ENCODE results near the gene SHISA9.

Gene SHISA9

GRCh38 chr16:13081825-13082331 lies 180.5 kb downstream of the SHISA9 start:
- no peak for DNase-seq

- no peak for DNase-seq
These were observed 182.3 kb downstream of the SHISA9 start for GRCh38 chr16:13083681-13084080.

- no peak for DNase-seq
These were observed 182.9 kb downstream of the SHISA9 start for GRCh38 chr16:13084331-13084730.

GRCh38 chr16:13093661-13094060 lies 192.3 kb downstream of the SHISA9 start:
- DNase-seq, result no peak

GRCh38 chr16:13095061-13095460 lies 193.7 kb downstream of the SHISA9 start:
- DNase-seq, result no peak

- no peak for DNase-seq
These were observed 197.1 kb downstream of the SHISA9 start for GRCh38 chr16:13098536-13098935.

- no peak for DNase-seq
These were observed 198.4 kb downstream of the SHISA9 start for GRCh38 chr16:13099822-13100221.

GRCh38 chr16:13100970-13101369 lies 199.6 kb downstream of the SHISA9 start:
- DNase-seq, result no peak

GRCh38 chr16:13101828-13102227 lies 200.4 kb downstream of the SHISA9 start:
- DNase-seq, result no peak

GRCh38 chr16:13102401-13102800 lies 201.0 kb downstream of the SHISA9 start:
- no peak for DNase-seq

GRCh38 chr16:13103831-13104530 lies 202.6 kb downstream of the SHISA9 start:
- DNase-seq, result no peak

GRCh38 chr16:13104772-13105171 lies 203.4 kb downstream of the SHISA9 start:
- DNase-seq, result no peak

GRCh38 chr16:13105427-13105826 lies 204.0 kb downstream of the SHISA9 start:
- no peak for DNase-seq

- DNase-seq, result no peak
These were observed 205.1 kb downstream of the SHISA9 start for GRCh38 chr16:13106464-13106863.

GRCh38 chr16:13108126-13108525 lies 206.7 kb downstream of the SHISA9 start:
- DNase-seq, result no peak

GRCh38 chr16:13109171-13109570 lies 207.8 kb downstream of the SHISA9 start:
- DNase-seq, result no peak

- no peak for DNase-seq
These were observed 208.9 kb downstream of the SHISA9 start for GRCh38 chr16:13110124-13110796.

- no peak for DNase-seq
These were observed 210.3 kb downstream of the SHISA9 start for GRCh38 chr16:13111747-13112146.

GRCh38 chr16:13113741-13114140 lies 212.3 kb downstream of the SHISA9 start:
- DNase-seq, result no peak

GRCh38 chr16:13118091-13118490 lies 216.7 kb downstream of the SHISA9 start:
- no peak for DNase-seq

- no peak for DNase-seq
These were observed 218.7 kb downstream of the SHISA9 start for GRCh38 chr16:13120091-13120490.

GRCh38 chr16:13120557-13120956 lies 219.2 kb downstream of the SHISA9 start:
- DNase-seq, result no peak

GRCh38 chr16:13123991-13124390 lies 222.6 kb downstream of the SHISA9 start:
- no peak for DNase-seq

- DNase-seq, result no peak
These were observed 225.7 kb downstream of the SHISA9 start for GRCh38 chr16:13127144-13127543.

- DNase-seq, result no peak
These were observed 229.2 kb downstream of the SHISA9 start for GRCh38 chr16:13130586-13130985.
